KBM-7 (cell line): ENCODE measurements around the gene PRC1.

Experiments
- DNase-seq: peaks from one replicate; pipeline ENCODE4 v3.0.0-alpha.2; 2015
- in situ Hi-C: fragments of 300-500 bp; cut with MboI; formaldehyde crosslinking; loops from 2 replicates; pipeline ENCODE4 v1.14.3; 2020; ENCODE audit warnings: low sequenced_read_pairs, low pct_unique_long_range_greater_than_20kb, mixed read lengths

Gene PRC1

DNA sequence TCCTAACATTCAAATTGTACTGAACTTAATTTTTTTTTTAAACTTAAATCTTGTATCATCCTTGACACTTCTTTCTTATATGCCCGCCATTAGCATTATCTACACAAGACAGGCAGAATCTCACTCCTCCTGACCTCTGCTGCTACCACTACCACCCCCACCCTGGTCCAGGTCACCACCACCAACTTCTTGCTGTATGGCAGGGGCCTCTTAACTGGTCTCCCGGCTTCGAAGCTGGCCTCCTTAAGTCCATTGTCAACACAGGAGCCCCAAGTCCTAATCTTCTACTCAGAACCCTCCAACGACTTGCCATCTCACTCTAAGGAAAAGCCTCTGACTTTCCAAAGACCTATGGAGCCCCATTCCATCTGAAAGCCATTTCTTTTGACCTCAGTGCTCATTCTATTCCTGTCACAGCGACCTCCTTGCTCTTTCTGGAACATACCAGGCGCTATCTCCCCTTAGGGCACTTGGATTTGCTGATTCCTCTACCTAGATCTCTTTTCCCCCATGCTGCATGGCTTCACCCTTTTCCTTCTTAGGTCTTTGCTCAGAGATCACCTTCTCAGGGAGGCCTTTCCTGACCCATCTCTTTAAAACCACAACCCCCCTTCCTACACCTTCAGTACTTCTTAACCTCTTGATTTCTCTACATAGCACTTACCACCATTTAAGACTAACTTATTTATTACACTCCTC lies 2.6 kb downstream of the PRC1 start:
- DNase-seq = peak; percentile 16
- in situ Hi-C loops = no loop called here

DNA sequence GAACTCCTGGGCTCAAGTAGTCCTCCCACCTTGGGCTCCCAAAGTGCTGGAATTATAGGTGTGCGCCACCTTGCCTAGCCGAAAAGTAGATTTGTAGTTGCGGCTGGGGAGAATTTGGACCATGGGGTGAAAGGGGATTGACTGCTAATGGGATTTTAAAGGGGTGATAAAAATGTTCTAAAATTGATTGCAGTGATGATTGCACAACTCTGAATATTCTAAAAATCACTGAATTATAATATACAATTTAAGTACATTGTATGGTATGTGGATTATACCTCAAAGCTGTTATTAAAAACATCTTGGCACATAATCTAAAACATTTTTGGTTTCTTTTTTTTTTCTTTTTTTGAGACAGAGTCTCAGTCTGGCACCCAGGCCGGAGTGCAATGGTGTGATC lies 3.9 kb downstream of the PRC1 start:
- no peak for DNase-seq
- in situ Hi-C loops = no loop called here

DNA sequence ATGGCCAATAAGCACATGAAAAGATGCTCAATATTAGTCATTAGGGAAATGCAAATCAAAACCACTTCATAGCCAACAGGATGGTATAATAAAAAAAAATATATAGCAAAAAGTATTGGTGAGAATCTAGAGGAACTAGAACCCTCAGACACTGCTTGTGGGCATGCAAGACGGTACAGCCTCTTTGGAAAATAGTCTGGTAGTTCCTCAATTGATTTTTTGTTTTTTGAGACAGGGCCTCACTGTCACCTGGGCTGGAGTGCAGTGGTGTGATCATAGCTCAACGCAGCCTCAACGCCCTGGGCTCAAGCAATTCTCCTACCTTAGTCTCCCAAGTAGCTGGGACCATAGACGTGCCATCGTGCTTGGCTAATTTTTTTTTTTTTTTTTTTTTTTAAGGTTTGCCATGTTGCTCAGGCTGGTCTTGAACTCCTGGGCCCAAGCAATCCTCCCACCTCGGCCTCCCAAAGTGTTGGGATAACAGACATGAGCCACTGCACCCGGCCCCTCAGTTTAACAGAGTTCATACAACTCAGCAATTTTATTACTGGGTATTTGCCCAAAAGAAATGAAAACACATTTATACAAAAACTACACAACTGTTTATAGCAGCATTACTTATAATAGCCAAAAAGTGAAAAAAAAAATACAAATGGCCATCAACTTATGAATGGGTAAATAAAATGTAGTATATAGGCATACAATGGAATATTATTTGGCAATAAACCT lies 5.1 kb downstream of the PRC1 start:
- in situ Hi-C loops = no loop called here
- peak; percentile 61 for DNase-seq

DNA sequence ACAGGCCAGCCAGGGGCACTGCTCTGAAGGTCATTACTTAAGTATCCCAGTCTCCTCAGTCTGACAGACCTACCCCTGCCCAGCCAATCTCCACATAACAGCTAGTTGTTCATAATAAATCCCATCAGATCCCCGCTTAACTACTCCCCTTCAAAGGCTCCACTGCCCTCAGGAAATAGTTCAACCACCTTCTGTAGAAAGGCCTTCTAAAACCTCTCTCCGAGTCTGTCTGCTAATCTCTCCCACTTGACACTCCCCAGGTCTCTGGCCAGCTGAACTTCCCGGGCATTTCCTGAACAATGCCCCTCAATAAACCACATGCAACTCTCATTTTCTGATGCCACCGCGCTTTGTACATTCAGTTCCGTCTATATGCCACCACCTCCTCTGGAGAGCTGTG lies 6.0 kb downstream of the PRC1 start:
- in situ Hi-C loops = no loop called here
- DNase-seq = peak; percentile 50

DNA sequence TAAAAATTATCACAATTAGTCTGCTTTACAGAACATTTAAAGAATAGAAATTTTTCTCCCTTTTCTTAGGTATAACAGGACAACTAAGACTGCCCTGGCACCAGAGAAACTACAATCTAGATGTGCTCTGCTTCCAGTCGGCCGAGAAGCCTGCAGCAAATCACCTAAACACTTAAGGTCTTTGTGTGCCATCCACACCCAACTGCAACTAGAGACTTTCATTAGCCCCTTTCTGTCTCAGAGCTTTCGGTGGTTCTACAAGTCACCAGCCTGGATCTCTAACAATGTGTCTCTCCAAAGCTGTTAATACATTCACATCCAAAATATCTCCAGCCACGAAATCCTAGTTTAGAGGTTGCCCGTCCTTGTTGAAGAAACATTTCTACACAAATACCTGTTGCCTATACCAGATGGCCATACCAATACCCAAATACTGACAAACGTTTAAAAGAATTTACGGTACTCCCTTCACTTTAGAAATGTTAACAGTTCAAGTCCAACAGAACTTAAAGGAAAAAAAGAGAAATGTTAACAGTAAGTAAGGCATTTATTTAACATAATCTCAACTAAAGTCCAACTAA lies 6.7 kb downstream of the PRC1 start:
- in situ Hi-C loops = no loop called here
- no peak for DNase-seq

DNA sequence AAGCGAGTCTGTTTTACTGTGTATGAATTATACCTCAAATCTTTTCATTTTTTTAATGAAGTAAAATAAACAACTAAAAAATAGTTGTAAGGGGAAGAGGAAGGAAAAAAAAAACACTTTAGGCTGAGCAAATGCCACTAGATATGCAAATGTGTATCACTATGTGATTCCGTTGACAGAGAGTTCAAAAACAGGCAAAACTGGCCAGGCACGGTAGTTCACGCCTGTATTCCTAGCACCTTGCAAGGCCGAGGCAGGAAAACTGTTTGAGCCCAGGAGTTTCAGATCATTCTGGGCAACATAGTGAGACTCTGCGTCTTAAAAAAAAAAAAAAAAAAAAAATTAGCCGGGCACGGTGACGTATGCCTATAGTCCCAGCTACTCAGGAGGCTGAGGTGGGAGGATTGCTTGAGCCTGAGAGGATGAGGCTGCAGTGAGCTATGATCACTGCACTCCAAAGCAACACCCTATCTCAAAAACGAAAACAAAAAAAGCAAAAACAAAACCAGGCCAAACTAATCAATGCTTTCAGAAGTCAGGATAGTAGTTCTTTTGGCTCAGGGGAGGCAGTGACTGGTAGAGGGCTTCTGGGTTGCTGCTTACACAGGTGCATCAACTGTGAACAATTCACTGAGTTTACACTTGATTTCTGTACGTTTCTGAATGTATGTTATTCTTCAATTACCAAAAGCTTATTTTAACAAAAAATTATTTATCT lies 7.4 kb downstream of the PRC1 start:
- in situ Hi-C loops = no loop called here
- no peak for DNase-seq

DNA sequence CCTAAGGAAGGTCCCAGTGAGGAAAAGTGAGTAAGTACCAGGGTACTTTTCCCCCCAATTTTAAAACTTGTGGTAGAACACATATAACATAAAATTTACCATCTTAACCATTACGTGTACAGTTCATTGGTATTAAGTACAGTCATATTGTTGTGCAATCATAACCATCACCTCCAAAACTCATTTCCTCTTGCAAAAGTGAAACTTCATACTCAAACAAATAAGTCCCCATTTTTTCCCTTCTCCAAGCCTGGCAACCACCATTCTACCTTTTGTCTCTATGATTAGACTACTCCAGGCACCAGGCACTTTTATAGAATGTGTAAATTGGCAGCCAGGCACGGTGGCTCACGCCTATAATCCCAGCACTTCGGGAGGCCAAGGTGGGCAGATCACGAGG lies 12.2 kb downstream of the PRC1 start:
- no peak for DNase-seq
- in situ Hi-C loops = no loop called here

DNA sequence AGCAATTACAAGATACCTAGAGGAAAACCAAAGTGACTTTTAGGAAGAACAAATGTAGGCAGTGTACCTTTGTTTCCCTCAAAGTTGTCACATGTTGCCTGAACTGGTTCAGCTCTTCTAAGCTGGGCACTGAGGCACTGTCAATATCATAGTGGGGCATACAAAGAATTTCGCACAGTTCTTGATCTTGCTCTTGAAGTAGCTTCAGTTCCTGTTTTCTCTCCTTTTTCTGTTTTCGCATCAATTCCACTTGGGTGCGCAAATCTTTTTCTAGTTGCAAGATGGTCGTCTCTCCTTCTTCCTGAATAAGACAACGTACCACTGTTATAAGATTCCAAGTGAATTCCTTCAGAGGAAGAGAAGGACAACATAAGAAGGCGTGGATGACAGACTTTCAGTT lies 12.7 kb downstream of the PRC1 start:
- DNase-seq = no peak
- in situ Hi-C loops = no loop called here

DNA sequence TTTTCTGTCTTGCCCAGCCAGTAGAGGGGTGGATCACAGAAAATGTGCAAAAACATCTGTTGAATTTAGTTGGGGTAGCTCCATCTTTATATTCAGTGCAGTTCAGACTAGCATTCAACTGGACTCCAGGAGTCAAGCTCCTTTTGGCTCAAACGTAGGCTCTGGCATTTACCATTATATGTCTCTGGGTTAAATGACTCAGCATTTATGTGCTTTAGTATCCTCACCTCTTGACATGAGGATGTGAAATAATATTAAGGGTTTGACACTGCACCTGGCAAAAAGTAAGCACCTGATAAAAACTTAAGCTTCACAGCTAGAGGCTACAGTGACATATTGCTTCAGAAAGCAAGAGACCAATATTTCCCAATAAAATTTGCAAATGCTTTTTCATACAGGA lies 14.8 kb downstream of the PRC1 start:
- no peak for DNase-seq
- in situ Hi-C loops = no loop called here

DNA sequence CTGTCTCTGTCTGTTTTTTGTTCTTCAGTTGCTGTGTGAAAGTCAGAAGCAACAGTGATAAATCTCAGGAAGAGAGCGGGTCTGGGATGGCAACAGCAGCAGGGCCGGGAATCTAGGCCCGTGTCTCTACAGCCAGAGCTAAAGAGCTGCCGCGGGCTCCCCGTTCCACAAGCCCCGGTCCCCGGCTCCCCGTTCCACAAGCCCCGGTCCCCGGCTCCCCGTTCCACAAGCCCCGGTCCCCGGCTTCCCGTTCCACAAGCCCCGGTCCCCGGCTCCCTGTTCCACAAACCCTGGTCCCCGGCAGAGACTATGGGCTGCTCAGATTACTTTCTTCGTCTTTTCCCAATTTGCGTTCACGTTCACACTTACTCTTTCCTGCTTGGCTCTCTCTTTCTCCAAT lies 20.1 kb downstream of the PRC1 start:
- in situ Hi-C loops = no loop called here
- no peak for DNase-seq

DNA sequence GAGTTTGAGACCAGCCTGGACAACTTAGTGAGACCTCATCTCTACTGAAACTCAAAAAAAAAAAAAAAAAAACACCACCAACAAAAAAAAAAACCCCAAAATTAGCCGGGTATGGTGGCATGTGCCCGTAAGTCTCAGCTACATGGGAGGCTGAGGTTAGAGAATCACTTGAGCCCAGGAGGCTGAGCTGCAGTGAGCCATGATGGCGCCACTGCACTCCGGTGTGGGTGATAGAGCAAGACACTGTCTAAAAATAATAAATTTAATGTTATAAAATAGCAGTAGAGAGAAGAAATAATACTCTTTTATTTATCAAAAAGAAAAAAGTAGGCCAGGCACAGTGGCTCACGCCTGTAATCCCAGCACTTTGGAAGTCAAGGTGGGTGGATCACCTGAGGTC lies 22.2 kb downstream of the PRC1 start:
- in situ Hi-C loops = no loop called here
- no peak for DNase-seq

DNA sequence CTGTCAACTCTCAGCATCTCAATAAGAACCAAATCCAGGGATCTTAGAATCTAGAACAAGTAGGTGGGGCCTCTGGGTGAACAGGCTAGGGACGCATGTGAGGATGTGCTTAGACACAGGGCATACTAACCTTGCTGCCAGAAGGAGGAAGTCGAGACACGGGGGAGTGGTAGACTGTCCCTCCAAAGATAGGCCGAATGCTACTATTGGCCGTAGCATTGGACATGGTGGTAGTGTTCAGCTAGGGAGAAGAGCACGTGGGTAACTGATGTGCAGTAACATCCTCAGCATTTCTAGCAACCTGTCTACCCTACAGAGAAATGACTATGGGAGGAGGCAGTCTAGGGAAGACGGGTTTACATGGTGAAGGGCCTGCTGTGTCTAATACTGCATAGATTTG lies 24.1 kb downstream of the PRC1 start:
- peak; percentile 63 for DNase-seq
- in situ Hi-C loops = no loop called here

DNA sequence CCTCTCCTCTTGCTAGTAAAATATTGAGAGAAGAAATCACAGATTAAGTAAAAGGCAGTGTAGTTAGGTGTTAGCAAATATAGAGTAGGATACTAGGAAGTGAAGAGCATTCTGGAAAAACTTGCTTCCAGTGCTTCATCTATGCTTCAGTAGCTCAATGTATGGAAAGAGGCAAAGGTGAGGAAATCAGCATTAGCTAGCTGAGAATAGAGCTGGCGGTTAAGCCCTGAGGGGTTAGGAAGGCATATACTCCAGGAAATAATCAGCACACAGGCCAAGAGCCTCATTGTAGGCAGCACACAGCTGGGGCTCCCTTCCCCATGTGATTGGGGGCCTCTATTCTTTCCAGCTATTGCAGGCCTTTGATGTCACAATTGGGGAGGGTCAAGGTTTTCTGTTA lies 25.9 kb downstream of the PRC1 start:
- no peak for DNase-seq
- in situ Hi-C loops = no loop called here

DNA sequence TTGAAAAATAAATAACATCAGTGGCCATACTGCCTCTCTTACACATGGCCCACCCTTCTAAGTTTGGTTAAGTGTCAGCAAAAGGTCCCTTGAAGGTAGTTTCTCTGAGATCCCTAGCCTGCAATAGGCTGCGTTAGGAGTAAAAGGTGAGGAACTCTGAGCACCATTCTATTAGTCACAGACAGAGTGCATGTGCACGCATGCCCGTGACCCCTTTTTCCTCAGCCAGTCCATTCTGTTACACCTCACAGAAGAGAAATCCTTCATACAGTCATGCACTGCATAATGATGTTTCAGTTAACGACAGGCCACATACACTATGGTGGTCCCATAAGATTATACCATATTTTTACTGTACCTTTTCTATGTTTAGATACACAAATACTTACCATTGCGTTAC lies 27.1 kb downstream of the PRC1 start:
- in situ Hi-C loops = no loop called here
- DNase-seq = no peak

DNA sequence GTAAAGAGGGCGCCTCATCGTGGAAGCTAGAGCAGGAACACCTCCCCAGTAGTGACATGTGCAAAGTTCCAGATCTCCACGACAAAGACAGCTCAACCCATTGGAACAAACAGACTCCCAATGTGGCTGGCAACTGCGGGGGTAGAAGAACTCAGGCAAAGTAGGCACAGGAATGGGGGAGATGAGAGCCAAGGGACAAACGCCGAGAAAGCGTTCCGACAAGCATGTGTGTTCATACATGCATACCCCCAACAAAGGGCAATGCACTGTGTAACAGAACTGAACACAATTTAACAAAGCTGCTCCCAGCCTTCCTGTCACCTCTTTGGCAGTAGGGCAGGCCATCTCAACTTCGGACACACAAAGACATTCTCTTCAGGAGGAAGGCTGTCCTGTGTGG lies 28.1 kb downstream of the PRC1 start:
- in situ Hi-C loops = no loop called here
- no peak for DNase-seq

DNA sequence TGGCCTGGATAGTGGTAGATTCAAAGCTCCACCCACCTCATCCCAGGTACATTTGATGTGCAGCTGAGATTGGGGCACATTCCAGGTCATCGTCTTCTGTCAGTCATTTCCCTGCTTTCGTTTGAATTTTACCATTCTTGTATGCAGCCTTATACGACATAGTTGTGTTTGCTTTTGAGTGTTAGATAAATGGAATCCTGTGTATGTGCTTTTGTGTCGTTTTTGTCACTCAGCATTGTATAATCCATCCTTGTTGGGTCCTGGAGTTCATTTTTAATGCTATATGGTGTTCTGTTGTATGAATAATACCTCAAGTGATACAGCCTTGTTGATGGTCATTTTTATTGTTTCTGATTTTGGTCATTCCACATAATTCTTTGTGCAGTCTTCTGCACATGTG lies 32.3 kb downstream of the PRC1 start:
- in situ Hi-C loops = no loop called here

DNA sequence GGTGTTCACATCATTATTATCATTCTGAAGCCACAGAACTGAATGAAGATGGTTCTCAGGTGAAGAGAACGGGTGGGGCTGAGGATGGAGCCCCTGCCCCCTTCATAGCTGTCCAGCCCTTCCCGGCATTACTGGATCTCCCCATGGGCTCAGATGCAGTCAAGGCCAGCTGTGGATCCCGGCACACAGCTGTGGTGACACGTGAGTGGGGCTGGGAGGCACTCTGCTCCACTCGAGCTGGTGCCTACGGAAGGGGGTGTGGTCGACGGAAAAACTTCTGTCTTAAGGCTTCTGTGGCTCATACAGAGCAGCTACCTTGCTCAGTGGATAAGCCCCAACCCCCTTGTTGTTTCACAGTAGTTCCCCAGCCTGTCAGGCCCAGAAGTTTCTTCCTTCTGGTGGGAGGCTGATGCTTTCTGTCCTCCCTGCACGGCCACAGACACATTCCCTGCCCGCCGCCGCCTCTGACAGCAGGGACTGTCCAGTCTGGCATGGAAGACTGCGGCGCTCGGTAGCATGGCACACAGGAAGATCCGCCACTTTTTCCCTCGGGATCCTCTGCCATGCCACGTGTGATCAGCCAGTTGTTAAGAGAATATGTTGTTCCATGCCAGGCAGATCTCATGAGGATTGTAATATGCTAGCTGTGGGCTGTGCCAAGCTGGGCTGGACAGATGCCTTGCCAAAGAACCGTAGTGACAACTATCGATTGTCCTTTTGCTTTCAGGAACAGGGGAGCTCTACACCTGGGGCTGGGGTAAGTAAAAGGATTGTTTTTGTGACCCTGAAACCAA lies 33.8 kb downstream of the PRC1 start:
- no peak for DNase-seq
- in situ Hi-C loops = no loop called here

More for the DNA sequence above, 32.3 kb downstream of the PRC1 start:
- no peak for DNase-seq

DNA sequence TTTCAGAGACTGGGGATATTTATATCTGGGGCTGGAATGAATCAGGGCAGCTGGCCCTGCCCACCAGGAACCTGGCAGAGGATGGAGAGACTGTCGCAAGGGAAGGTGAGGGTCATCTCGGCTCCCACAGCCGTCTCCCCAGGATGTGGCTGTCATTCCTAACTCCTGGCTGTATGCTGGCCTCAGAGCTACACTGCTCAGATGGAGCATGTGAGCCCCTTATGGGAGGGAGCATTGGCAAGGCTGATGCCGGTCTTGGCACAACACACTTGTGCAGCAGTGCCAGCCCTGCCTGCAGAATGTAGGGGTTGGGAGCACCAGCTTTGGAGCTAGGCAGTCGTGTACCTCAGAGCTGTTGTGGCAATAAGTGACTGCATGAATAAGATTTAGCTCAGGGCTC lies 34.4 kb downstream of the PRC1 start:
- in situ Hi-C loops = no loop called here

DNA sequence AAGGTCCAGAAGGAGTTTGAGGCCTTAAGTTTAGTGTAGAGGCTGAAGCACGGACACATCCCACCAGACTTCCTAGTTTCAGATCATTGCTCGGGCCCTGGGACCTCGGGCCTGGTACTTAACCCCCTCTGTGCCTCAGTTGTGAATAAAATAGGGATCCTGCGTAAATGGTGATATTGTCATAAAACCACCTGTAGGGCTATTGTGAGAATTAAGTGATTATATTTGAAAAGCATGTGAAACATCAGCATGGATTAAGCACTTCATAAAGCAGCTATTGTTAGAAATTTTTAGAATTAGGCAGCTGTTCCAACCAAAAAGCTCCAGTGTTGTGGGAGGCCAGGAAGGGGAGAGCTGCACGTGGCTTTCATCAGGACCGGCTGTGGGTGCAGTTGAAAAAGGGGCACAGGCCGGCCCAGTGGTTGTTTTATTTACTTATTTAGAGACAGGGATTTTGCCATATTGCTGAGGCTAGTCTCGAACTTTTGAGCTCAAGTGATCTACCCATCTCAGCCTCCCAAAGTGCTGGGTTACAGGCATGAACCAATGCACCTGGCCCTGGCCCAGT lies 35.2 kb downstream of the PRC1 start:
- no peak for DNase-seq
- in situ Hi-C loops = no loop called here

More for the DNA sequence above, 34.4 kb downstream of the PRC1 start:
- DNase-seq = no peak
